Right kidney (tissue), 1 donor: ENCODE results near the gene PDIK1L.
"Not testable (repeated sequence)": the region's sequence is repeated elsewhere in the genome, so short reads cannot be mapped to it uniquely, and the experiment has no call there.

Source experiments
- DNase-seq: peaks from one replicate; pipeline ENCODE4 v3.0.0-alpha.2; 2016

PDIK1L gene

GRCh38 chr1:26084844-26085243 is 26.8 kb upstream of the PDIK1L start:
- DNase-seq, result no peak

GRCh38 chr1:26089125-26089524 is 22.5 kb upstream of the PDIK1L start:
- no peak for DNase-seq

GRCh38 chr1:26090893-26091292 is 20.7 kb upstream of the PDIK1L start:
- no peak for DNase-seq

- DNase-seq, result no peak
These were observed 19.2 kb upstream of the PDIK1L start for GRCh38 chr1:26092422-26092821.

GRCh38 chr1:26093569-26093968 is 18.1 kb upstream of the PDIK1L start:
- DNase-seq, result not testable (repeated sequence)

GRCh38 chr1:26094076-26094669 is 17.5 kb upstream of the PDIK1L start:
- DNase-seq, result peak; percentile 21

- DNase-seq, result peak; percentile 47
These were observed 16.8 kb upstream of the PDIK1L start for GRCh38 chr1:26094677-26095383.

- no peak for DNase-seq
These were observed 15.2 kb upstream of the PDIK1L start for GRCh38 chr1:26096471-26096870.

- DNase-seq, result no peak
These were observed 13.9 kb upstream of the PDIK1L start for GRCh38 chr1:26097696-26098095.

GRCh38 chr1:26098602-26099001 is 13.0 kb upstream of the PDIK1L start:
- DNase-seq, result no peak

- no peak for DNase-seq
These were observed 11.8 kb upstream of the PDIK1L start for GRCh38 chr1:26099780-26100179.

GRCh38 chr1:26100204-26100603 is 11.4 kb upstream of the PDIK1L start:
- not testable (repeated sequence) for DNase-seq

- DNase-seq, result no peak
These were observed 9.5 kb upstream of the PDIK1L start for GRCh38 chr1:26102119-26102518.

- no peak for DNase-seq
These were observed 9.1 kb upstream of the PDIK1L start for GRCh38 chr1:26102526-26102925.

- not testable (repeated sequence) for DNase-seq
These were observed 6.4 kb upstream of the PDIK1L start for GRCh38 chr1:26105226-26105548.

GRCh38 chr1:26109229-26110164 is 2.1 kb upstream of the PDIK1L start:
- no peak for DNase-seq

- DNase-seq, result peak; percentile 98
These were observed 694 bp upstream of the PDIK1L start for GRCh38 chr1:26110731-26111529.

GRCh38 chr1:26112407-26112775 is 767 bp downstream of the PDIK1L start:
- DNase-seq, result no peak

GRCh38 chr1:26114165-26114927 is 2.7 kb downstream of the PDIK1L start:
- DNase-seq, result no peak

GRCh38 chr1:26119892-26120608 is 8.4 kb downstream of the PDIK1L start:
- no peak for DNase-seq
